Astrocyte of the cerebellum (primary cell): ENCODE results near the gene FOXJ3.

Experiments used
- DNase-seq: peaks from one replicate; pipeline ENCODE4 v3.0.0-alpha.2; 2011; ENCODE audit warnings: low read depth
- H3K4me3 ChIP-seq: 2 replicates; pipeline ENCODE4 v1.5.1; 2011; ENCODE audit warnings: mild to moderate bottlenecking, low read depth, low read length, moderate library complexity
- CTCF ChIP-seq: IDR thresholded peaks from 2 replicates; pipeline ENCODE4 v1.5.1; 2012; ENCODE audit warnings: low read length, low read depth, moderate library complexity, mild to moderate bottlenecking; ENCODE audit errors: missing control alignments
- in situ Hi-C: cut with HindIII; loops from 2 replicates; pipeline ENCODE4 v1.10.0; 2017; ENCODE audit warnings: low sequenced_read_pairs

FOXJ3 gene

GRCh38 chr1:42369471-42369870, 34.4 kb upstream of the FOXJ3 start:
- in situ Hi-C loops: no loop called here
- H3K4me3 ChIP-seq: no peak overlapping the region
- no peak for DNase-seq
- no peak for TF ChIP-seq CTCF

GRCh38 chr1:42368096-42368795, 33.2 kb upstream of the FOXJ3 start:
- no peak for TF ChIP-seq CTCF
- no peak overlapping the region for H3K4me3 ChIP-seq
- DNase-seq: no peak
- in situ Hi-C loops: no loop called here

- no peak overlapping the region for H3K4me3 ChIP-seq
- DNase-seq: no peak
- TF ChIP-seq CTCF: no peak
- in situ Hi-C loops: no loop called here
Observed at GRCh38 chr1:42365118-42365517, 30.1 kb upstream of the FOXJ3 start.

DNA sequence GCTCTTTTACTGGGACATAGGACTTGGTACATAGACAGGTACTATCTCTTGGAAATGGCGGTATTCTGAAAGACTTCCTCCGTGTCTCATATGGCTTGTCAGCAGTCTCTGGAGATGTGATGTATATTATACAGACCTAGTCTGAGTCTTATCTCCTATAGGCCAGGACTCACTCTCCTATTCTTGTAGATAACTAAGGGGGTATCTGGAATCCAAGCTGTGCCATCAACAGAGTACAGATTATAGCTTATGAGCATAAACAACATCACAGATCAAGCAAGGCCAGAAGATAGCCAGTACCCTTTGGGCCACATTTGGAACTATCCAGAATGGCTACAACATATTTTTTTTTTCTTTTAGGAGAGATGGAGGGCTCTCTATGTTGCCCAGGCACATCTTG, 29.5 kb upstream of the FOXJ3 start:
- DNase-seq: no peak
- in situ Hi-C loops: no loop called here
- no peak for TF ChIP-seq CTCF
- no peak overlapping the region for H3K4me3 ChIP-seq

GRCh38 chr1:42364089-42364488, 29.1 kb upstream of the FOXJ3 start:
- no peak for TF ChIP-seq CTCF
- no peak for DNase-seq
- H3K4me3 ChIP-seq: no peak overlapping the region
- in situ Hi-C loops: no loop called here

- TF ChIP-seq CTCF: no peak
- in situ Hi-C loops: no loop called here
Observed at GRCh38 chr1:42359466-42359865, 24.4 kb upstream of the FOXJ3 start.

More at GRCh38 chr1:42359466-42359865, 24.4 kb upstream of the FOXJ3 start:
- no peak overlapping the region for H3K4me3 ChIP-seq
- DNase-seq: no peak
